Measurements from ENCODE around the gene CPLX3. TPM values are rescaled to one million over a fixed set of nuclear protein-coding genes. Genes with fewer than 3 reads are reported as not detected.

CPLX3 gene
- total and polyA plus RNA-seq, 10 of the 15 experiments (the other 5 are each of a cell fraction or from before 2014, with no cell fraction given): 0.02 to 0.04 TPM; not detected in 8

DNA sequence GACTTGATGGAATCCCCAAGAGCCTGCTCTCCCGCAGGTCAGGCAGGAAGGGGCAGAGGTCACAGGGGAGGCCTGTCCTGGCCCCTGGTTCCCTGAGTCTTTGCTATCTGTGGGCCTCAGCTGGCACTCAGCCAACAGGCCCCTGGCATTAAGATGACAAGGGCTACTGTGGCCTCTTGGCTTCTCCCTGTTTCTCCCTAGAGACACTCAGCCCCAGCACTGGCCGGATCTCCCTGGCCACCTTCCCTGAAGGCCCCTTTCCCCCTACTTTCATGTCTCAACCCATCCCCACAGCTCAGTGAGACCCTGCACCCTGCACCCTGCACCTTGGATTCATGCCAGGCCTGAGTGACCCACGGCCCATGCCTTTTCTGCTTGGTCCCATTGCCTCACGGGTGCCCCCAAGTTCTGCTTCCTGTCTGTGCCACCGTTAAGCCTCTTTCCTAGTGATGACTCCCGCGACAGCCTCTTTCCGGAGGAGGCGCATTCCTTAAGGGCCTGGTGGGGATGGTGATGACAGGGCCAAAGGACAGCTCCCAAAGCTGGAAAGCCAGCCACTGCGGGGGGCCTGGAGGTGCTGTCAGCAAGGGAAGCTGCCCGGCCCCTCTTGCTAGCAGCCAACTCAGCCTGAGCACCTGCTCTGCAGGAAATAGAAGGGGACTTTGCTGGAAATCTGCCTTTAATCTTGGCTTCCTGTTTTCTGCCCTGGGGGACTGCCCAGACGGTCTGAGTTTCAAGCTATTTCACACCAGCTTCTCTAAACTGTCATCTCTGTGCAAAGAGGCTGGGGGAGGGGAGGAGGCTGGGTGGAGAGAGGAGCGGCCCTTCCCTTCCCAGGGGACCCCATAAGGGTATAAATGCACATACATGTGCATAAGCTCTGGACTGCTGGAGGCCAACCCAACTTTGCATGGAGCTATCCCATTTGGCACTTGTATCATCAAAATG lies 49.3 kb upstream of the CPLX3 start (continued):
- no peak for TF ChIP-seq ZNF217 (IDR thresholded peaks at IDR 0.05)
- no peak for TF ChIP-seq HDAC6 (IDR thresholded peaks at IDR 0.05; ENCODE audit: unreplicated experiment)
- no peak for TF ChIP-seq CBX3 (IDR thresholded peaks at IDR 0.05; ENCODE audit: borderline replicate concordance, low read depth)
- TF ChIP-seq FOS (IDR thresholded peaks at IDR 0.05; ENCODE audit: borderline replicate concordance, extremely low read depth, insufficient read length): no peak
- TF ChIP-seq SREBF2 (IDR thresholded peaks at IDR 0.05; ENCODE audit: low read length): no peak
- TF ChIP-seq CHD2 (IDR thresholded peaks at IDR 0.05; ENCODE audit: borderline replicate concordance, low read depth, low read length): peak; percentile 89
- 0 out of 3 replicates have a peak, but pooled peaks have one; percentile 6 for TF ChIP-seq POU2F2 (IDR thresholded peaks at IDR 0.05; ENCODE audit: borderline replicate concordance, low read depth, low read length)
- no peak for TF ChIP-seq STAT3 (IDR thresholded peaks at IDR 0.05; ENCODE audit: low read depth, low read length)
- TF ChIP-seq, protein P1, sequence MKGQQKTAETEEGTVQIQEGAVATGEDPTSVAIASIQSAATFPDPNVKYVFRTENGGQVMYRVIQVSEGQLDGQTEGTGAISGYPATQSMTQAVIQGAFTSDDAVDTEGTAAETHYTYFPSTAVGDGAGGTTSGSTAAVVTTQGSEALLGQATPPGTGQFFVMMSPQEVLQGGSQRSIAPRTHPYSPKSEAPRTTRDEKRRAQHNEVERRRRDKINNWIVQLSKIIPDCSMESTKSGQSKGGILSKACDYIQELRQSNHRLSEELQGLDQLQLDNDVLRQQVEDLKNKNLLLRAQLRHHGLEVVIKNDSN (IDR thresholded peaks at IDR 0.05; ENCODE audit: borderline replicate concordance, extremely low read length, insufficient read depth, low read depth, low read length): no peak
- peak; percentile 55; the same call in 1 of the 2 replicates for TF ChIP-seq HDGF (IDR thresholded peaks at IDR 0.05)
- no peak for TF ChIP-seq NFXL1 (IDR thresholded peaks at IDR 0.05; ENCODE audit: borderline replicate concordance)
- TF ChIP-seq SP1 (IDR thresholded peaks at IDR 0.05; ENCODE audit: low read depth, low read length): peak; percentile 41
- peak; percentile 47; the same call in 1 of the 2 replicates for TF ChIP-seq NR2C1 (IDR thresholded peaks at IDR 0.05)
- TF ChIP-seq, protein P2, sequence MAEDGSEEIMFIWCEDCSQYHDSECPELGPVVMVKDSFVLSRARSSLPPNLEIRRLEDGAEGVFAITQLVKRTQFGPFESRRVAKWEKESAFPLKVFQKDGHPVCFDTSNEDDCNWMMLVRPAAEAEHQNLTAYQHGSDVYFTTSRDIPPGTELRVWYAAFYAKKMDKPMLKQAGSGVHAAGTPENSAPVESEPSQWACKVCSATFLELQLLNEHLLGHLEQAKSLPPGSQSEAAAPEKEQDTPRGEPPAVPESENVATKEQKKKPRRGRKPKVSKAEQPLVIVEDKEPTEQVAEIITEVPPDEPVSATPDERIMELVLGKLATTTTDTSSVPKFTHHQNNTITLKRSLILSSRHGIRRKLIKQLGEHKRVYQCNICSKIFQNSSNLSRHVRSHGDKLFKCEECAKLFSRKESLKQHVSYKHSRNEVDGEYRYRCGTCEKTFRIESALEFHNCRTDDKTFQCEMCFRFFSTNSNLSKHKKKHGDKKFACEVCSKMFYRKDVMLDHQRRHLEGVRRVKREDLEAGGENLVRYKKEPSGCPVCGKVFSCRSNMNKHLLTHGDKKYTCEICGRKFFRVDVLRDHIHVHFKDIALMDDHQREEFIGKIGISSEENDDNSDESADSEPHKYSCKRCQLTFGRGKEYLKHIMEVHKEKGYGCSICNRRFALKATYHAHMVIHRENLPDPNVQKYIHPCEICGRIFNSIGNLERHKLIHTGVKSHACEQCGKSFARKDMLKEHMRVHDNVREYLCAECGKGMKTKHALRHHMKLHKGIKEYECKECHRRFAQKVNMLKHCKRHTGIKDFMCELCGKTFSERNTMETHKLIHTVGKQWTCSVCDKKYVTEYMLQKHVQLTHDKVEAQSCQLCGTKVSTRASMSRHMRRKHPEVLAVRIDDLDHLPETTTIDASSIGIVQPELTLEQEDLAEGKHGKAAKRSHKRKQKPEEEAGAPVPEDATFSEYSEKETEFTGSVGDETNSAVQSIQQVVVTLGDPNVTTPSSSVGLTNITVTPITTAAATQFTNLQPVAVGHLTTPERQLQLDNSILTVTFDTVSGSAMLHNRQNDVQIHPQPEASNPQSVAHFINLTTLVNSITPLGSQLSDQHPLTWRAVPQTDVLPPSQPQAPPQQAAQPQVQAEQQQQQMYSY (CRISPR knock-in tag; IDR thresholded peaks at IDR 0.05): no peak
- TF ChIP-seq NRF1 (conservative IDR thresholded peaks at IDR 0.05; ENCODE audit: low read depth, low read length): no peak
- TF ChIP-seq, protein P3, sequence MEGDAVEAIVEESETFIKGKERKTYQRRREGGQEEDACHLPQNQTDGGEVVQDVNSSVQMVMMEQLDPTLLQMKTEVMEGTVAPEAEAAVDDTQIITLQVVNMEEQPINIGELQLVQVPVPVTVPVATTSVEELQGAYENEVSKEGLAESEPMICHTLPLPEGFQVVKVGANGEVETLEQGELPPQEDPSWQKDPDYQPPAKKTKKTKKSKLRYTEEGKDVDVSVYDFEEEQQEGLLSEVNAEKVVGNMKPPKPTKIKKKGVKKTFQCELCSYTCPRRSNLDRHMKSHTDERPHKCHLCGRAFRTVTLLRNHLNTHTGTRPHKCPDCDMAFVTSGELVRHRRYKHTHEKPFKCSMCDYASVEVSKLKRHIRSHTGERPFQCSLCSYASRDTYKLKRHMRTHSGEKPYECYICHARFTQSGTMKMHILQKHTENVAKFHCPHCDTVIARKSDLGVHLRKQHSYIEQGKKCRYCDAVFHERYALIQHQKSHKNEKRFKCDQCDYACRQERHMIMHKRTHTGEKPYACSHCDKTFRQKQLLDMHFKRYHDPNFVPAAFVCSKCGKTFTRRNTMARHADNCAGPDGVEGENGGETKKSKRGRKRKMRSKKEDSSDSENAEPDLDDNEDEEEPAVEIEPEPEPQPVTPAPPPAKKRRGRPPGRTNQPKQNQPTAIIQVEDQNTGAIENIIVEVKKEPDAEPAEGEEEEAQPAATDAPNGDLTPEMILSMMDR (IDR thresholded peaks at IDR 0.05 in 2 of 3, conservative IDR thresholded peaks at IDR 0.05 in 1 of 3; ENCODE audit: control insufficient read depth in 2 of 3, extremely low read depth in 1 of 3, insufficient read depth in 1 of 3, low read depth in 3 of 3, low read length in 3 of 3): no peak
- TF ChIP-seq, protein P4, sequence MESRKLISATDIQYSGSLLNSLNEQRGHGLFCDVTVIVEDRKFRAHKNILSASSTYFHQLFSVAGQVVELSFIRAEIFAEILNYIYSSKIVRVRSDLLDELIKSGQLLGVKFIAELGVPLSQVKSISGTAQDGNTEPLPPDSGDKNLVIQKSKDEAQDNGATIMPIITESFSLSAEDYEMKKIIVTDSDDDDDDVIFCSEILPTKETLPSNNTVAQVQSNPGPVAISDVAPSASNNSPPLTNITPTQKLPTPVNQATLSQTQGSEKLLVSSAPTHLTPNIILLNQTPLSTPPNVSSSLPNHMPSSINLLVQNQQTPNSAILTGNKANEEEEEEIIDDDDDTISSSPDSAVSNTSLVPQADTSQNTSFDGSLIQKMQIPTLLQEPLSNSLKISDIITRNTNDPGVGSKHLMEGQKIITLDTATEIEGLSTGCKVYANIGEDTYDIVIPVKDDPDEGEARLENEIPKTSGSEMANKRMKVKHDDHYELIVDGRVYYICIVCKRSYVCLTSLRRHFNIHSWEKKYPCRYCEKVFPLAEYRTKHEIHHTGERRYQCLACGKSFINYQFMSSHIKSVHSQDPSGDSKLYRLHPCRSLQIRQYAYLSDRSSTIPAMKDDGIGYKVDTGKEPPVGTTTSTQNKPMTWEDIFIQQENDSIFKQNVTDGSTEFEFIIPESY (IDR thresholded peaks at IDR 0.05): no peak
- peak; percentile 83 for TF ChIP-seq NR2F1 (conservative IDR thresholded peaks at IDR 0.05)

Measured in GM12878 (cell line).